CMK (cell line): ENCODE measurements around the gene SAMD1.

ENCODE experiments used
- DNase-seq: peaks from one replicate; pipeline ENCODE4 v3.0.0-alpha.2; 2010; ENCODE audit warnings: low read depth

The SAMD1 gene

GRCh38 chr19:14089662-14090508 is 666 bp downstream of the SAMD1 start:
- no peak for DNase-seq

GRCh38 chr19:14089412-14089661 is 1.2 kb downstream of the SAMD1 start:
- no peak for DNase-seq

GRCh38 chr19:14088634-14089411 is 1.7 kb downstream of the SAMD1 start:
- no peak for DNase-seq

DNA sequence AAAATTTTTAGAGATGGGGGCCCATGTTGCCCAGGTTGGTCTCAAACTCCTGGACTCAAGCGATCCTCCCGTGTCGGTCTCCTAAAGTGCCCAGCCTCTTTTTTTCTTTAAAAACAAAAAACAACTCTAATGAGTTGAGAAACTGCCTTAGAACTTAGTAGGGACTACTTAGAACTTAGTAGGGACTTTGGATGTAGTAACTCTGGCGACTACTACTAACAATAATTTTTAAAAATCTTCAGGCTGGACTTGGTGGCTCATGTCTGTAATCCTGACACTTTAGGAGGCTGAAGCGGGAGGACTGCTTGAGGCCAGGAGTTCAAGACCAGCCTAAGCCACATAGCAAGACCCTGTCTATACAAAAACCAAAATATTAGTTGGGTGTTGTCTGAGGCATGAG is 4.5 kb downstream of the SAMD1 start:
- DNase-seq: no peak

DNA sequence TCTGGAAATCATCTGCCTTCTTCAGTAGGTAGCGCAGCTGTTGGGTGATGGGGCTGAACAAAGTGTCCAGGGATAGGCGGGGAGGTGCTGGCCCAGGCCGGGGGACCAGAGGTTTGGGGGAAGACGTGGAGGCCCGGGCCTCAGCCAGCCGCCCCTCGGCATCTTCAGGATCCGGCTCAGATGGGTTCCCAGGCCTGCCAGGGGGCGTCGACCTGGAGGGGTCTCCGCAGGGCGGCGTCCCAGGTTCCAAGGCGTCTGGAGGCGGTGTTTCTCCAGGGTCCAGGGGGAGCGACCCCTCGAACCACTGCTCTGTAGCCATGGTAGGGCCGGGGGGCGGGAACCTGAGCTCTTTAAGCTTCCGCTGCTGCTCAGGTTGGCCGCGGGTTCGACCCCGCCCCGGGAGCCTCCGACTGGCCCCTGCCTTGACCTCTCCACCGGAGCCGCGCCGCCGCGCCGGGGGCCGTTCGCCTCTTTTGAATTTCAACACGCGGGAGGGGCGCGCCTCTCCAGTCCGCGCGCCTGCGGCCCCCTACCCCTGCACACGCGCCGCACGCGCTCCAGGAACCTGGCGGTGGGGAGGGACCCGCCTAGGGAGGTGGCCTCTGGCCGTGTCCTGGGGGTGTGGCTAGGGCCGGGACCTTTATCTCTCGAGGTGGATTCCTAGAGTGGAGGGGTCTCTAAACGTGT is 5.1 kb downstream of the SAMD1 start, which contains the start of gene C19orf67:
Gene C19orf67 (minus strand): TSS at position 475 of the 687 bp plus-strand sequence. CDS start 156 bp downstream, at position 319.
- DNase-seq: no peak

DNA sequence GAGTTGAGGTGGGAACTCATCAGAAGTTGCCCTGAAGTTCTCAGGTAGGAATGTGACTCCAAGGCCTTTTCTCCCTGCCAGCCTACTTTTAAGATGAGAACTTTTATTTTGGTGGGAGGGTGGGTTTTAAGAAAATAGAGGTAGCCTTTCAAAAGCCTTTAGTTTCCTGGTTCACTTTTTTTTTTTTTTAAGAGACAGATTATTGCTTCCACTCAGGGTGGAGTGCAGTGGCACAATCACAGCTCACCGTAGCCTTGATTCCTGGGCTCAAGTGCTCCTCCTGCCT is 7.9 kb downstream of the SAMD1 start:
- no peak for DNase-seq

- no peak for DNase-seq
These were observed 8.5 kb downstream of the SAMD1 start for GRCh38 chr19:14081797-14082674.

GRCh38 chr19:14080887-14081796 is 9.4 kb downstream of the SAMD1 start:
- DNase-seq: peak; percentile 97

- DNase-seq: no peak
These were observed 12.1 kb downstream of the SAMD1 start for GRCh38 chr19:14078411-14078810.

DNA sequence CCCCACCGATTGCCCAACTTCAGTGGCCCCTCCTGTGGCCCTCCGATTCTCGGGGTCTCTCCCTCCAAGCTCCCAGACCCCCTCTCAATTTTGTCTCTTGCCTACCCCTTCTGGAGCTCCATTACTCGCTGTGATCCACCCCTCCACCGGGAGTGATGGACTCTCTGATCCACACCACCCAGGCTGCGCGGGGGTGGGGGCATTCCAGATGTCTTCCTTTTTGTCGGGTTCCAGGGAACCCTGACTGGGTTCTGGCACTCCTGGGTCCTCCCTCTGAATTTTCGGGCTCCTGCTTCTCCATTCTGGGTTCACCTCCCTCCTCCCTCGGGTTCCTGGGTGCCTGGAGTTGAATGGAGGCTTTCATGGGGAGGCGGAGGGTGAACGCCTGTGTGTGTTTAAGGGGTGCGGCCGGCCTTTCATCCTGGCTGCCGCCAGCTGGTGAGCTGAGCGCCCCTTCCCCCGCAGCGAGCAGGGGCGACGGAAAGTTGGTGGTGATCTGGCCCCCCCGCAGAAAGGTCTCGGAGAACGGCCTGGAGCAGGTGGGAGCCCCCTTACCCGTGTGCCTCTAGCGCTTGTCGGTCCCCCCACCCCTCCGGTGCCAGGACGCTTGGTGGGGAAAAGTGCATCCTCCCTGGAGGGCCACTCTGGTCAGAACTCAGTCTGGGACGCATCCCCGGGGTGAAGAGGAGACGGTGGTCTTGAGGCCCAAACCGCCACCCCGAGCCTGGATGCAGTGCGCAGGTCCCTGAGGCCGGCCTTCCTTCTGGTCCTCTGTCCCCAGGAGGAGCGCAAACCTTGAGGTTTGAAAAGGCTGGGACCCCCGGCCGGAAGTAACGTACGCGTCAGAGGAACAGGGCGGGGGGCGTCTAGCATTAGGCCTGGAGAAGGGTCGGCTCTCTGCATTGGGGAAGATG is 16.4 kb downstream of the SAMD1 start:
- DNase-seq: no peak

GRCh38 chr19:14073261-14073924 is 17.2 kb downstream of the SAMD1 start:
- DNase-seq: no peak

GRCh38 chr19:14072535-14073260 is 17.9 kb downstream of the SAMD1 start, which contains the start of gene MISP3:
MISP3 (plus strand) TSS chr19:14072786; CDS start chr19:14073310, 524 bp downstream.
- no peak for DNase-seq

DNA sequence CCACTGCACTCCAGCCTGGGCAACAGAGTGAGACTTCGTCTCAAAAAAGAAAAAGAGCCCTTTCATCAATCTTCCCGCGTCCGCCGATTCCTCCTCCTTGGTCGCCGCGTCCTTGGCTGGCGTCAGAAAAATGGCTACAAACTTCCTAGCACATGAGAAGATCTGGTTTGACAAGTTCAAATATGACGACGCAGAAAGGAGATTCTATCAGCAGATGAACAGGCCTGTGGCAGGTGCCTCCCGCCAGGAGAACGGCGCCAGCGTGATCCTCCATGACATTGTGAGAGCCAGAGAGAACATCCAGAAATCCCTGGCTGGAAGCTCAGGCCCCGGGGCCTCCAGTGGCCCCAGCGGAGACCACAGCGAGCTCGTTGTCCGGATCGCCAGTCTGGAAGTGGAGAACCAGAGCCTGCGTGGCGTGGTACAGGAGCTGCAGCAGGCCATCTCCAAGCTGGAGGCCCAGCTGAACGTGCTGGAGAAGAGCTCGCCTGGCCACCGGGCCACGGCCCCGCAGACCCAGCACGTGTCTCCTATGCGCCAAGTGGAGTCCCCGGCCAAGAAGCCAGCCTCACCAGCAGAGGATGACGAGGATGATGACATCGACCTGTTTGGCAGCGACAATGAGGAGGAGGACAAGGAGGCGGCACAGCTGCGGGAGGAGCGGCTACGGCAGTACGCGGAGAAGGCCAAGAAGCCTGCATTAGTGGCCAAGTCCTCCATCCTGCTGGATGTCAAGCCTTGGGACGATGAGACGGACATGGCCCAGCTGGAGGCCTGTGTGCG is 20.1 kb downstream of the SAMD1 start:
- DNase-seq: no peak

DNA sequence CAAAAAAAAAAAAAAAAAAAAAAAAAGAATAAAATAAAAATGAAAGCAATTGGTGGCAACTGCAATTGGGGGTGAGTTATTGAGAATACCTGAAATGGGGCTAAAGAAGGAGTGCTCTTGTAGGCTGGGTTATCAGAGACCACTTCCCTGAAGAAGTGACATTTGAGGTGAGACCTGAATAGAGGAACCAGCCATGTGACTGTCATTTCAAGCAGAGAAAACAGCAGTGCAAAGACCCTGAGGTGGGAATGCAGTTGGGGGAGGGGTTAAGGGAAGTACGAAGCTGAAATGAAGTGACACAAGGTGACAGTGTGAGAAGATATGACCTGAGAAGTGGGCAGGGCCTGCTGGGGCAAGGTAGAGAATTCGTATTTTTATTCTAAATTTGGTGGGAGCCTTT is 24.4 kb downstream of the SAMD1 start:
- DNase-seq: no peak

- DNase-seq: no peak
These were observed 27.4 kb downstream of the SAMD1 start for GRCh38 chr19:14063105-14063504.

- no peak for DNase-seq
These were observed 28.0 kb downstream of the SAMD1 start for GRCh38 chr19:14062558-14062855.

DNA sequence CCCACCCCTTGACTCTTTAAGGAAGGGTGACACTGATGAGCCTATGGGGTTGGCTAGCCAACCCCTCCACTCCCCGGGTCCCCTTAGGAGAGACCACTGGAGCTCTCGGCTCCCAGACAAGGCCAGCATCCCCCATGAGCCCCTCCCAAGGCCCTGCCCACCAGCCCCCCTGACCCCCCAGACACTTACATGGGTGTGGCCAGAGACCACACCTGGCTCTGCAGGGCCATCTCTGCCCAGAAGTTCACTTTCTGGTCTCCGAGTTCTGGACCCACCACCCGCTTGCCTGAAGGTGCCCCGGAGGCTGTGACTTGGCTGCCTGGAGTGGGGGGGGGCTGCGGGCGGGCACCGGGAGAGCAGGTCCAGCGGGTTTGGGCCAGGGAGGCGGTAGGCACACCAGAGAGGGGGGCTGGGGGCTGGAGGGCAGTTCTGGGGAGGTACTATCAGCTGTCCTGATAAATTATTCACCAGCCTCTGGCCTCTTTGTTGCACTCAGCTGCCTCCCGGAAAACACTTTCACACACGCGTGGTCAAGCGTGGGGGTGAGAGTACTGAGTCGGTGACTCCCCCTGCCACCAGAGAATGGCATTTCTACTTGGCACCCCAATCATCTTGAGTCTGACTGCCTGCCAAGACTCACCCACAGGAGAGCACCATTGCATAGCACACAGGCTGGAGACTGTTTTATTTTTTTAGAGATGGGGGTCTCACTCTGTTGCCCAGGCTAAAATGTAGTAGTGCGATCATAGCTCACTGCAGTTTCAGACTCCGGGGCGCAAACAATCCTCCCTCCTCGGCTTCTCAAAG is 28.6 kb downstream of the SAMD1 start, which contains the start of gene PALM3:
Gene PALM3 (minus strand): TSS at position 326 of the 807 bp plus-strand sequence. CDS start 96 bp downstream, at position 230.
- DNase-seq: no peak
